GM18867 (cell line): Measurements from ENCODE around the gene ARHGAP12.
"Not testable (repeated sequence)": the region's sequence is repeated elsewhere in the genome, so short reads cannot be mapped to it uniquely, and the experiment has no call there.

Experiments used
- ATAC-seq: cut with Tn5 transposase; IDR thresholded peaks from one replicate; pipeline ENCODE4 v1.9.1; 2021; ENCODE audit warnings: mild to moderate bottlenecking, moderate library complexity; ENCODE audit not compliant: unreplicated experiment

ARHGAP12 gene, protein sequence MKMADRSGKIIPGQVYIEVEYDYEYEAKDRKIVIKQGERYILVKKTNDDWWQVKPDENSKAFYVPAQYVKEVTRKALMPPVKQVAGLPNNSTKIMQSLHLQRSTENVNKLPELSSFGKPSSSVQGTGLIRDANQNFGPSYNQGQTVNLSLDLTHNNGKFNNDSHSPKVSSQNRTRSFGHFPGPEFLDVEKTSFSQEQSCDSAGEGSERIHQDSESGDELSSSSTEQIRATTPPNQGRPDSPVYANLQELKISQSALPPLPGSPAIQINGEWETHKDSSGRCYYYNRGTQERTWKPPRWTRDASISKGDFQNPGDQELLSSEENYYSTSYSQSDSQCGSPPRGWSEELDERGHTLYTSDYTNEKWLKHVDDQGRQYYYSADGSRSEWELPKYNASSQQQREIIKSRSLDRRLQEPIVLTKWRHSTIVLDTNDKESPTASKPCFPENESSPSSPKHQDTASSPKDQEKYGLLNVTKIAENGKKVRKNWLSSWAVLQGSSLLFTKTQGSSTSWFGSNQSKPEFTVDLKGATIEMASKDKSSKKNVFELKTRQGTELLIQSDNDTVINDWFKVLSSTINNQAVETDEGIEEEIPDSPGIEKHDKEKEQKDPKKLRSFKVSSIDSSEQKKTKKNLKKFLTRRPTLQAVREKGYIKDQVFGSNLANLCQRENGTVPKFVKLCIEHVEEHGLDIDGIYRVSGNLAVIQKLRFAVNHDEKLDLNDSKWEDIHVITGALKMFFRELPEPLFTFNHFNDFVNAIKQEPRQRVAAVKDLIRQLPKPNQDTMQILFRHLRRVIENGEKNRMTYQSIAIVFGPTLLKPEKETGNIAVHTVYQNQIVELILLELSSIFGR

DNA sequence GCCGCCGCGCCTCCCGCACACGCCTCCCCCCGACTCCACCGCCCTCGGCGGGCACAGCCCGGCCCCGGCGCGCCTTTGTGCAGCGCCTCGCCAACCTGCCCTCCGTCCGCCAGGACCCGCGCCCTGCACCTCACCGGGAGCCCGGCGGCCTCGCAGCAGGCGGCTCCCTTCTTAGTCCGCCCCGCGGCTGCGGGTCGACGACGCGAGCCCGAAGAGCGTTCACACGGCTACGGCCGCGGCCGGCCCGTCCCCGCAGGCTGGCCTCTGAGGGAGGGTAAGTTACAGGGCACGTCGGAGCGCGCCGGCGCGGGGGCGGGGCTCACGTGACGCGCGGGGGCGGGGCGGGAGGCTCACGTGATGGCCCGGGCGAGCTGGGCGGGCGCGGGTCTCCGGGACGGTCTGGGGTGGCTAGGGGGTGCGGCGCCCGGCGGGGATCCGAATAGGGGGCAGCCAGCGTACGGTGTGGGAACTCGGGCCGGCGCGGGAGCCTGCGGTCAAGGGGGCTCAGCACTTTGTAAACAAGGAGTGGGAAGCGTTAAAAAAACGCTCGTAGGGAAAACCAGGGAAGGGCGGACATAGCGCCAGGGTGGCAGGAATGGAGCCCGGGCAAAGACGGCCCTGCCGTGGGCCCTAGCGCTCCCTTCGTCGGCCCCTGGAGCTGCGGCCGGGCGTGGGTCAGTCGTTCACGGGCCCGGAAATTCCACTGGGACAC, at the start of gene ARHGAP12:
Gene ARHGAP12, minus strand, starts transcription at position 283 of the 712 bp plus-strand sequence. CDS start 19,976 bp downstream, outside the sequence.
- ATAC-seq, result peak; percentile 80

DNA sequence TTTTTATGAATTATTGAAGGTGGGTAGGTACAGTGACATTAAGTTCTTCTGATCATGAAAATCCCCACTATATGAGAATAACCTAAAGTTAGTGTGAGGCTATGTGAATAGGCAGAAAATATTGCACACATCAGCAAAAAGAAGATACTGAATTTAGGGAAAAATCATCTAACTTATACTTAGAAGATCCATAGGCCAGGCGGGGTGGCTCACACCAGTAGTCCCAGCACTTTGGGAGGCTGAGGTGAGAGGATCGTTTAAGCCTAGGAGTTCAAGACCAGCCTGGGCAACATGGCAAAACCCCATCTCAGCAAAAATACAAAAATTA, 49.5 kb upstream of the ARHGAP12 start:
- ATAC-seq, result no peak

DNA sequence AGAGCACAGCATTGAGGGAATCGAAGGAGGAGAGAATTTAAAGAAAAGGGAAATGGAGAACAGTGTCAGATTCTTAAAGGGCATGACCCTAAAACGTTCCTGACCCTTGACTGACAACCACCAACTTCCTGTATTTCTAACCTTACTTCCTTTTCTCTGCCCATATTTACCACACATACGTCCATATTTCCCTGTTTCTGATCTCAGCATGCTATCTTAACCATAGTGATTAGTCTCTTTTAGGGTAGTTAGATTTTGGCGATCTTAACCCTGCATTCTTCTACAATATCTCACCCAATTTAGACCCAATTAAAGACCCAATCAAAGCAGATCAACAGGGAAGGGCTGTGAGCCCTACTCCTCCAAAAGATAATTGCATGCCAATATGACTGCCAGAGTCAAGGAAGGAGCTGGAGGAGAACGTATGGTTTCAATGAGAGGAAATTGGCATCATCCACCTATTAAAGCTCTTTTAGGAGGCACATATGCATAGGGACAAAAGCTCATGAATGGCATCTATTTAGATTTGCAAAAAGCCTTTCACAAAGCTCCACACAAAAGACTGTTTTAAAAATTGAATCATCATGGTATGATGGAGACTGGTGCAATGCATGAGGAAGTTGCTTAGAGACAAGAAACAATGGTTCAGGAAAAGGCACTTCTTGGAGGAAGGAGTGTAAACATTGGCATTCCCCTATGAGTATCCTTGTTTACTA, 49.0 kb upstream of the ARHGAP12 start:
- no peak for ATAC-seq

DNA sequence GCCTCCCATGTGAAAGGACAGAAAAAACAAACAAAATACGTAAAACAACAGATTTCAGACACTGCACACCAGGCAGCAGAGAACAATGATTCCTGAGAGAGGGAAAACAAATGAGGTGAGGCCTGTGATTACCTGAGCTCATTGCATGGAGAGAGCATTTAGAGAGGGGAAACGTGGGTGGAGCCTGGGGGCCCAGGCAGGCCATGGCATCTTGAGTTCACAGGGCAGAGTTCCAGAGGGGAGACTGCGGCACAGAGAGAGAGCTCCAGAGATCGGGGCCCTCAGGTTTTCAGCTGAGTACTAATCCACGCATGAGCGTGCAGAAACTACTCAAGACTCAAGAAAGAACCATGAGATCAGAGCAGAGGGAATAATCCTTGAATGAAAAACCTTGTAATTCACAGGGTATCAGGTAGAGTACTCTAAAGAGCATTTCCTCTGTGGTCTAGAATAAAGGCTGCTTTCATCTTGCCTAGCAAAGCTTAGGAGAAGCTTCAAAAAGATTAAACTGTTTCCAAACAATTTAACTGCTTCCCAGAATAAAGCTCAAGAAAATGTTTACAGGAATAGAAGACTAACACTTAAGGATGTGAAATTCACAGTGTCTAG, 46.6 kb upstream of the ARHGAP12 start:
- ATAC-seq, result no peak

DNA sequence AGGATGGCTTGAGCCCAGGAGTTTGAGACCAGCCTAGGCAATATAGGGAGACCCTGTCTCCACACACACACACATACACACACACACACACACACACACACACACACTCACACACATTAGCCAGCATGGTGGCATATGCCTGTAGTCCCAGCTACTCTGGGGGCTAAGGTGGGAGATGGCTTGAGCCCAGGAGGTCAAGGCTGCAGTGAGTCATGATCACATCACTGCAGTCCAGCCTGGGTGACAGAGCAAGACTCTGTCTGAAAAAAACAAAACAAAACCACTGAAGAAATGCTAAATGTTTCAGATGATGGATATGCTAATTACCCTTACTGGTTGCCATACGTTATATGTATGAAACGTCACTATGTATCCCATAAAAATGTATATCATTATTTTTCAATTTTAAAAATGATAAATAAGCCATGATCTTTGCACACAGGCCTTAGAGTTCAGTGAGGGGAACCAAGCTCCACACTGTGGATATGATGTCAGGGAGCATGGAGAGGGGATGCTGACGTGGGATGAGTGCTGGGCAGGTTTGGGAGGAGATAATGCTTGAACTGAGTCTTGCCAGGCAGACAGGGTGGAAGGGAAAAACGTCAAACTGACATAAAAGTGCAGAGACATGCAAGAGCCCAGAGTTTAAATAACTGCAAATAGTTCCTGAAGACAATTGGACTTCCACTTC, 45.9 kb upstream of the ARHGAP12 start:
- ATAC-seq, result no peak

DNA sequence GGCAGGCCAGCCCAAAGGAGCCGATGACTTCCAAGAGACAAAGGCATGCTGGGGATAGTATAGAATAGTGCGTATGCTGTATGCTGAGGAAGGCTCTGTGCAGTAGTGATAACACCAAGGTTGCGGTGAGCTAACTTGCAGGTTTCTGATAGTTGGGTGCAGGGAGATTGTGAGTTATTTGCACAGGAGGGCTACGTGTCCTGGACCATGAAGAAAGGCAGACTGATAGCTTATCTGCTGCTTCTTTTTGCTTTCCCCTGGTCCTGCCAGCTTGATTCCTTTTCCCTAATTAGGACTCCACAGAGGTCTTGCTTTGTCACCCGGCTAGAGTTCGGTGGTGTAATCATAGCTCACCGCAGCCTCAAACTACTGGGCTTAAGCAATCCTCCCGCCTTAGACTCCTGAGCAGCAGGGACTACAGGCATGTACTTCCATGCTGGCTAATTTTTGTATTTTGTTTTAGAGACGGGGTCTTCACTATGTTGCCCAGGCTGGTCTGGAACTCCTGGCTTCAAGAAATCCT, 43.9 kb upstream of the ARHGAP12 start:
- ATAC-seq, result no peak

DNA sequence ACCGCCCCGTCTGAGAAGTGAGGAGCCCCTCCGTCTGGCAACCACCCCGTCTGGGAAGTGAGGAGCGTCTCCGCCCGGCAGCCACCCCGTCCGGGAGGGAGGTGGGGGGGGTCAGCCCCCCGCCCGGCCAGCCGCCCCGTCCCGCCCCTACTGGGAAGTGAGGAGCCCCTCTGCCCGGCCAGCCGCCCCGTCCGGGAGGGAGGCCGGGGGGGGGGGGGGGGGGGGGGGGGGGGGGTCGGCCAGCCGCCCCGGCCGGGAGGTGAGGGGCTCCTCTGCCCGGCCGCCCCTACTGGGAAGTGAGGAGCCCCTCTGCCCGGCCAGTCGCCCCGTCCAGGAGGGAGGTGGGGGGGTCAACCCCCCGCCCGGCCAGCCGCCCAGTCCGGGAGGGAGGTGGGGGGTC, 41.2 kb upstream of the ARHGAP12 start:
- ATAC-seq, result not testable (repeated sequence)

DNA sequence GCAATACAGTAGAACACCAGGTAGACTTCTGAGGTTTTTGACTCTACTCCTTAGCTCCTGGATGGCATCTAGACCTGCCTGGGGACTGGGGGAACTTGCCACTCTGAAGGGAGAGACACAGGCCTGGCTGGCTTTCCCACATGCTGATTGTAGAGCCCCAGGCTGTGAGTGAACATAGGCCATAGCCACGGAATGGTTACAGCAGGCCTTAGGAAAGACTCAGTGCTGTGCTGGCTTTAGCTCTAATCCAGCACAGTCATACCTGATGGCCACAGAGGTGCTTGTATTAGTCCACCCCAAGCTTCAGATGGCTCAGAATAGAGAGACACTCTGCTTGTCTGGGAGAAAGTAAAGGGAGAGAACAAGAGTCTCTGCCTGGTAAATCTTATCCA, 35.0 kb upstream of the ARHGAP12 start:
- ATAC-seq, result no peak

DNA sequence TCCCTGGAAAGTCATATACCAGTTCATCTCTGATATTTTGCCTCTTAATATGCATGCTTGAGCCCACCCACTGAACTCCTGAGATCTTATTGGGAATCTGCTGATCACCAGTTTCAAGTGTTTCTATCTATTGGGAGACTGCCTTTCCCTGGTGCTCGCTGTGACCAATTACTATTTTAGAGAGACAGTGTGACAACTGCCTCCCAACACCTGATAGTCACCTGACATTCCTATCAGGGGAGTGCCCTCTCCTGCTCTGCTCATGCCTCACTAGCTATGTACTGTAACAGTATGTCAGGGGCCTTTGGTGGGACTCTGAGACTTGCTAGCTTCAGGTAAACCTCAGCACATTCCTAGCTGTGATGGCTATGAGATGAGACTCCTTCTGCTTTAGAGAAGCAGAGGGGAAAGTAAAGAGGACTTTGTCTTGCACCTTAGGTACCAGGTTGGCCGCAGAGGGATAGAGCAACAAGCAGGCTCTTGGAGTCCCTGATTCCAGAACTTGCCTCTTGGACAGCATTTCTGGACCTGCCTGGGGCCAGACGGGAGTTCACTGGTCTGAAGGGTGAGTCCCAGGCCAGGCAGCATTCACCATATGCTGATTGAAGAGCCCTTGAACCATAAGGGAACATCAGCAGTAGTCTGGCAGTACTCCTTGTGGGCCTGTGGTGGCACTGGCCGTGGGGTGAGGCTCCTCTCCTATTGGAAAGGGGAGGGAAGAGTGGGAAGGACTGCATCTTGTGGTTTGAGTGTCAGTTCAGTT, 34.4 kb upstream of the ARHGAP12 start:
- no peak for ATAC-seq

DNA sequence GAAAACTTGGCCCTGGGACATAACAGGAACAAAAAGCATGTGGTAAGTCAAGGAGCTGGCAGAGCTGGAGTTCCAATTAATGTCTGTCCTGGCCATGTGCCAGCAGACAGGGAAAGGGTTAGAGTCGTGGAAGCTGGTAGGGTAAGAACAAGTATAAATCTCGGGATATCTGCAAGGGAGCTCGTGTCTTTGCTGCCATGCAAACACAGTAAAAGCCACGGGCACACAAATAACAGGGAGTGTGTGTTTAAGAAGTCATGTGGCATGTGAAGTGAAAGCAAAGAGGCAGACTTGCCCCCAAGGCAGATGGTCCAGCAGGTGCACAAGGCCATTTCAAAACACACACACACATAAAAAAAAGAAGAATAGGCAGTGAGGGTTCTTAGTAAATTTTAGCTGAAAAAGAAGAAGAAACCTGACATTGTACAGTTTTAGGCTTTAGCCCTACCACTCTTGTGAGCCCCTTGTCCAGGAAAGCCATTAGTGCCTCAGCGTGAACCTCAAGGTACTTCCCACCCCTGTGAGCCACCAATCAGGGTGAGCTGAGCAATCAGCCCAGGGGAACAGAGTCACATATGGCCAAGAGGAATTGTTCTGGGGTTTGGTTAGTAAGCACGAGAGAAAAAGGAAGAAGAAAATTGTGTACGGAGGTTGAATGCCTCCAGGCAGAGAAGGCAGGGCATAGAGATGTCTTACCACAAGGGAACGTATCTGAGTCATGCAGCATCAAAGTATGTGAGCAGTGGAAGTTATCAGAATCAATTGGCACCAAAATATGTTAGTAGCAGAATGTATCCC, 32.8 kb upstream of the ARHGAP12 start:
- no peak for ATAC-seq

DNA sequence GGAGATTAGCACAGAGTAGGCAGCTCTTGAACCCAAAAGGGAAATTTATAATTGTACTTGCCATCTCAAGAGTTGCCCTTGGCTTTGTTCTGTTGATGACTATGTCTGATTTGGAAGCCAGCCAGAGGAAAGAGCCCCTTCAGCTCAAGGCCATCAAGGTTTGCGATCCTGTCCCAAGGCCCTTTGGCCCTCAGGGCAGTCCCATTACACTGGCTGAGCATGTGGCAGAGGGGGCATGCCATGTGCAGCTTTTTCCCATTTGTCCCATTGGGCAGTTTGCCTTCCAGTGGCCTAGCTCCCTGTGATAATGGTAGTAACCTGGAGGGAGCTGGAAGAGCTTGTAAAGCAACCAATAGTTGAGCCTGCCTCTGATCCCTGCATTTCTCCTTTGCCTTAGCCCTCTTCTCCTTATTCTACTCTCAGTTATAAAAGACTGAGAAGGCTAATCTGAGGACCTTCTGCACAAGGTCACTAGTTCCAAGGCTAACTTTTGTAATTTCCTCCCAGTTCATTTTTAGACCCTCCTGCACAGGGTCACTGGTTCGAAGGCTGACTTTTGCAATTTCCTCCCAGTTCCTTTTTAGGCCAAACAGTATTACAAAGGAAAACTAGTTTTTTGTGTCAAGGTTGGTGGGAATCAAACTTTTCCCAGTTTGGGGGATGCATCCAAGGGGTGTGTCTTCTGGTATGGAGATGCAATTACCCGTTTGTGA, 31.0 kb upstream of the ARHGAP12 start:
- ATAC-seq, result no peak

DNA sequence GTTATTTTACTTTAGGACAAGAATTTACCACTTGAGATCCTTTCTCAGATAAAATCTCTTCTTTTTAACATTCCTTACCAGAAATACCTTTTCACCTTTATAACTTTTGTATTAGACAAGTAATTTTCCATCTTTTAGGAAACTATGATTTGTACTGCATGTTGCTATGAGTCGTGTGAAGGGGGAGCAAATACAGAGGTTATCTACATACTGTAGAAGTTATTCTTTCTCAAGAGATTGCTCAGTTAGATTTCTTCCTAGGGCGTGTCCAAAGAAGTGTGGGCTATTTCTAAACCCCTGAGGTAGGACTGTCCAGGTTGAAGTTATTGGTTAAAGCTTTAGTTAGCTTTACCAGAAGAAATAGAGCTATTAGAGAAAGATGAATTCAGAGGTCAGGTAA, 30.2 kb upstream of the ARHGAP12 start:
- no peak for ATAC-seq

DNA sequence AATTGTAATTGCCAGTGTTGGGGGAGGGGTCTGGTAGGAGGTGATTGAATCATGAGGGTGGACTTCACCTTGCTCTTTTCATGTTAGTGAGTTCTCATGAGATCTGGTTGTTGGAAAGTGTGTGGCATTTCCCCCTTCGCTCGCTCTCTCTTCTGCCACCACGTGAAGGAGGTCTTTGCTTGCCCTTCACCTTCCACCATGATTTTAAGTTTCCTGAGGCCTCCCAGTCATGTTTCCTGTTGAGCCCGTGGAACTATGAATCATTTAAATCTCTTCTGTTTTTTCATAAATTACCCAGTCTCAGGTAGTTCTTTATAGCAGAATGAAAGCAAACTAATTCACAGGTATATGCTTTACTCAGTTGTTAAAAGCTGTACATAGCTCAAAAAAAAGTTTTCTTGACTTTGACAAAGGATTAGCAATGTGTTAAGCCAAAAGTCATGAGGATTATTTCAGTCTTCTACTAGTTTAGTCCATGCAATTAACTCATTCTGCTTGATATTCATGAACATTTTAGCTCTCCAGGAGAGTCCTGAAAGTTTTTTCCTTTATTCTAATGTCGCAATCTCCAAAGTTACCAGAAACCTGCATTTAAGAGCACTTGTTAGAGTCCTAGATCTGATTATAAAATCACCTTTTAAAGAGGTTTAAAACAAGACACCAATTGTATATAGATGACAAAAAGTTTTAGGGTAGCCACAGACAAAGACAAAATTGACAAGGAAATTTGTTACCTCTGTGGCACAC, 27.7 kb upstream of the ARHGAP12 start:
- no peak for ATAC-seq

DNA sequence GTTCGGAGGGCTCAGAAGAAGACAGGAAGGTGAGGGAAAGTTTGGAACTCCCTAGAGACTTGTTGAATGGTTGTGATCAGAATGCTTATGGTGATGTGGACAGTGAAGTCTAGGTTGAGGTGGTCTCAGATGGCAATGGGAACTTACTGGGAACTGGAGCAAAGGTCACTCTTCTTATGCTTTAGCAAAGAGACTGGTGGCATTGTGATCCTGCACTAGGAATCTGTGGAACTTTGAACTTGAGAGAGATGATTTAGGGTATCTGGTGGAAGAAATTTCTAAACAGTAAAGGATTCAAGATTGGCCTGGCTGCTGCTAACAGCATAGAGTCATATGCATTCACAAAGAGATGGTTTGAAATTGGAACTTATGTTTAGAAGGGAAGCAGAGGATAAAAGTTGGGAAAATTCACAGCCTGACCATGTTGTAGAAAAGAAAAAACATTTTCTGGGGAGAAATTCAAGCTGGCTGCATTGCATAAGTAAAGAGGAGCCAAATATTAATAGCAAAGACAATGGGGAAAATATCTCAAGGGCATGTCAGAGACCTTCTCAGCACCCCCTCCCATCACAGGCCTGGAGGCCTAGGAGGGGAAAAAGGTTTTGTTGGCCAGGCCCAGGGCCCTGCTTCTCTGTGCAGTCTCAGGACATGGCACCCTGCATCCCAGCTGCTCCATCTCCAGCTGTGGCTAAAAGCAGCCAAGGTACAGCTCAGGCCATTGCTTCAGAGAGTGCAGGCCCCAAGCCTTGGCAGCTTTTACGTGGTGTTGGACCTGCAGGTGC, 26.0 kb upstream of the ARHGAP12 start:
- no peak for ATAC-seq

DNA sequence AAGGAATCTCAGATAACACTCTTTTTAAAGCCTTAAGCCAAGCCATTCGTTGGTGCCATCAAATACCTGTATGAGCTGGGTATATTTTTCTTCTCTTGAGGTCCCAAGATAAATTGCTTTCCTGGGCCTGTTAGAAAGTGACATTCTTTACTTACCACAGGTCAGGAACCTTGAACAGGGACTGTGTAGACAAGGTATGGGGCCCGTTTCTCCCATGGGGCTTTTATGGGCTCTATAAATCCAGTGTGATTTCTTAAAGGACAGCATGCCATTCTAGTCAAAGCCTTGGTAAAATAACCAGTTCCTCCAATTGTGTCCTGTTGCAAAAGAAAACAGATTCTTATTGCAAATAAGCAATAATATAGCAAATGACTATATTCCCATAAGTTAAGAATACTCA, 24.8 kb upstream of the ARHGAP12 start:
- no peak for ATAC-seq

DNA sequence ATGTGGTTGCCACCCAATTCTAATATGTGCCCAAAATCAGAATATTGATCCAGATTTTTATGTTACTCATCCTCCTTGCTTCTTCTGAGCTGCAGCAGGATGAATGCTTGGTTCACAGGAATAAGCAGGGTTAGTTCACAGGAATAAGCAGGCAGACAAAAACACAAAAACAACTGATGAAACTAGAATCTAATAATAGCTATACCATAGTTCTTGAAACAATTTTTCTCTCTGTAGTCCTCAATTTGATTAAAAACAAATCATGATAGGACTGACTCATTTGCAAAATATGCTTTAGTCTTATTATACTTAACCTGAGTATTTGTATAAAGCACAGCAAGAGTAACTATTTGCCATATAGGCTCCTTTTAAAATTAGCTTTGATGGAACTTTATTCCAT, 24.4 kb upstream of the ARHGAP12 start:
- ATAC-seq, result no peak
